Kidney epithelial cell (primary cell): Measurements from ENCODE around the gene BPIFA1. TPM values are rescaled to one million over a fixed set of nuclear protein-coding genes. Genes with fewer than 3 reads are reported as not detected.

Source experiments
- DNase-seq: peaks from one replicate; pipeline ENCODE4 v3.0.0-alpha.2; 2010; ENCODE audit warnings: low read depth
- H3K27me3 ChIP-seq: 2 replicates; pipeline ENCODE4 v1.6.0; 2011; ENCODE audit warnings: low read length; ENCODE audit not compliant: control insufficient read depth, insufficient read depth
- H3K36me3 ChIP-seq: 2 replicates; pipeline ENCODE4 v1.5.1; 2011; ENCODE audit warnings: low read length; ENCODE audit not compliant: control insufficient read depth, insufficient read depth
- H3K4me3 ChIP-seq: 2 replicates; pipeline ENCODE4 v1.5.1; 2011; ENCODE audit warnings: low read depth, mild to moderate bottlenecking, control low read depth, low read length
- total RNA-seq: library from RNA; depleted of rRNA; stranded (reverse); fragments of >200 nt; gene quantifications from 2 replicates; pipeline ENCODE4 v1.2.3, GENCODE V29; 2015
- TF ChIP-seq, protein P1 (sequence below): IDR thresholded peaks from 2 replicates; pipeline ENCODE4 v1.5.1; 2011; ENCODE audit warnings: mild to moderate bottlenecking, moderate library complexity, low read length, control low read depth, inconsistent platforms; ENCODE audit not compliant: insufficient read depth, poor library complexity, severe bottlenecking

BPIFA1 gene
- total RNA-seq, 1 donor from 2014 or later, result not detected

DNA sequence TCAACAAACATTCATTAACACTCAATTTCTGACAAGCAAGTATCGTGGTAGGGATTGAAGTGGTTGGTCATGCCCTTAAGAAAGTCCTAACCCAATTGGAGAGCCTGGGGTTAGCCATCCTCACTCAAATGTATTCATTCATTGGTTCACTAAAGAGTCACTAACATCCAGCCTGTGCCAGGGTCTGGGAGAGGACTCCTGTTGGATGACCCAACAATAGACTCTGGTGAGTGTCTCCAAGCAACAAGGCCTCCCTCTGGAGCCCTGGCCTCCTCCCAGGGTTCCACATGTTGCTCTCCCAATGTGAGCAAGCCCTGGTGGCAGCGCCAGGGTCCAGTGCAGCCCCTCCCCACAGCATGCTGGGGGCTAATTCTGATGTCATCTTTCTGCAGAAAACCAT, 18.7 kb upstream of the BPIFA1 start, which contains the start of gene BPIFA3:
BPIFA3 (plus strand) TSS at position 301 of the 400 bp plus-strand sequence. CDS start 185 bp downstream, outside the sequence.
- H3K36me3 ChIP-seq, result no peaks in the 10 kb centered on the region
- peaks cover 2% of the 10 kb centered on the region for H3K27me3 ChIP-seq
- no peak for DNase-seq
- TF ChIP-seq, protein P1, sequence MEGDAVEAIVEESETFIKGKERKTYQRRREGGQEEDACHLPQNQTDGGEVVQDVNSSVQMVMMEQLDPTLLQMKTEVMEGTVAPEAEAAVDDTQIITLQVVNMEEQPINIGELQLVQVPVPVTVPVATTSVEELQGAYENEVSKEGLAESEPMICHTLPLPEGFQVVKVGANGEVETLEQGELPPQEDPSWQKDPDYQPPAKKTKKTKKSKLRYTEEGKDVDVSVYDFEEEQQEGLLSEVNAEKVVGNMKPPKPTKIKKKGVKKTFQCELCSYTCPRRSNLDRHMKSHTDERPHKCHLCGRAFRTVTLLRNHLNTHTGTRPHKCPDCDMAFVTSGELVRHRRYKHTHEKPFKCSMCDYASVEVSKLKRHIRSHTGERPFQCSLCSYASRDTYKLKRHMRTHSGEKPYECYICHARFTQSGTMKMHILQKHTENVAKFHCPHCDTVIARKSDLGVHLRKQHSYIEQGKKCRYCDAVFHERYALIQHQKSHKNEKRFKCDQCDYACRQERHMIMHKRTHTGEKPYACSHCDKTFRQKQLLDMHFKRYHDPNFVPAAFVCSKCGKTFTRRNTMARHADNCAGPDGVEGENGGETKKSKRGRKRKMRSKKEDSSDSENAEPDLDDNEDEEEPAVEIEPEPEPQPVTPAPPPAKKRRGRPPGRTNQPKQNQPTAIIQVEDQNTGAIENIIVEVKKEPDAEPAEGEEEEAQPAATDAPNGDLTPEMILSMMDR, result no peak
- H3K4me3 ChIP-seq, result no peak within 1 kb of the TSS

DNA sequence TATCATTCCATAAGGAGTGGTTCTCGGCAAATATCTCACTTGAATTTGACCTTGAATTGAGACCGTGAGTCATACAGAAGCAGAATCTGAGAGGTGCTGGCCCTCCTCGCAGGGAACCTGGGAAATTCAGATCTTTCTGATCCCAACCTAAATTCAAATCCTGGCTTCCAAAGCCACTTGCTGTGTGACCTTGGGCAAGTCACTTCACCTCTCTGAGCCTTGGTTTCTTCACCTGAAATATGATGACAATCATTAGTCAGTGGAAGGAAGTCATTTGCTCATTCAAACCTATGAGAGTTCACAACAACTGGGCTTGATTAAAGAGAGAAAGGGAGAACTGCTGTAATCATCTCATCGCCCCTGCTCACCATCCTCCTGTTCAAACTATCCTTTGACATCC, 11.4 kb upstream of the BPIFA1 start:
- no peaks in the 10 kb centered on the region for H3K36me3 ChIP-seq
- H3K27me3 ChIP-seq, result no peaks in the 10 kb centered on the region
- DNase-seq, result no peak
- no peak overlapping the region for H3K4me3 ChIP-seq
- TF ChIP-seq, protein P1, result no peak

DNA sequence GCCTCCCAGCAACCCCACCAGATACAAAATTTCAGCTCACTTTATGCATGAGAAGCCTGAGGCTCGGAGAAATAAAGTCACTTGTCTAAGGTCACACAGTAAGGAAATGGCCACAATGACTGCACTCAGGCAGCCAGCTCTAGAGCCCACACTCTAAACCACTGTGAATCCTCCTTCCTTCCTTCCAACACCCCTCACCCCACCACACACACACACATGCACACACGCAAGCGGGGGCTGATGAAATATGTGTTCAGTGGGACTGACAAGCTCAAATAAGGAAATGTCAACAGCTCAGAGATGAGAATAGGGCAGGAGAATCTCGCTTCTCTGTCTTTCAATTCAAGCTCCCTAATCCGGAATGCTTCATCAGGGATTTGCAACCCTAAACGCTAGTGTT, 6.0 kb upstream of the BPIFA1 start:
- TF ChIP-seq, protein P1, result no peak
- Histone ChIP-seq H3K27me3 (peaks cover 2% of the 10 kb centered on the region), H3K4me3 (no peak overlapping the region), H3K36me3 (no peaks in the 10 kb centered on the region)
- DNase-seq, result no peak

DNA sequence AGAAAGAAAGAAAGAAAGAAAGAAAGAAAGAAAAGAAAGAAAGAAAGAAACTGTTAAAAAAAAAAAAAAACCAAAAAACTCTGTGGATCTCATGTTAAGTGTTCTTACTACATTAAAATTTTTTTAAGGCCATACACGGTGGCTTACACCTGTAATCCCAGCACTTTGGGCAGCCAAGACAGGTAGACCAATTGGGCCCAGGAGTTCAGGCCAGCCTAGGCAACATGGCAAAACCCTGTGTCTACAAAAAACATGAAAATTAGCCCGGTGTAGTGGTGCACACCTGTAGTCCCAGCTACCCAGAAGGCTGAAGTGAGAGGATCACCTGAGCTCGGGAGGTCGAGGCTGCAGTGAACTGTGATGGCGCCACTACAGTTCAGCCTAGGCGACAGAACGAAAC, 4.6 kb upstream of the BPIFA1 start:
- H3K36me3 ChIP-seq, result no peaks in the 10 kb centered on the region
- TF ChIP-seq, protein P1, result no peak
- H3K4me3 ChIP-seq, result no peak overlapping the region
- DNase-seq, result no peak
- peaks cover 2% of the 10 kb centered on the region for H3K27me3 ChIP-seq

DNA sequence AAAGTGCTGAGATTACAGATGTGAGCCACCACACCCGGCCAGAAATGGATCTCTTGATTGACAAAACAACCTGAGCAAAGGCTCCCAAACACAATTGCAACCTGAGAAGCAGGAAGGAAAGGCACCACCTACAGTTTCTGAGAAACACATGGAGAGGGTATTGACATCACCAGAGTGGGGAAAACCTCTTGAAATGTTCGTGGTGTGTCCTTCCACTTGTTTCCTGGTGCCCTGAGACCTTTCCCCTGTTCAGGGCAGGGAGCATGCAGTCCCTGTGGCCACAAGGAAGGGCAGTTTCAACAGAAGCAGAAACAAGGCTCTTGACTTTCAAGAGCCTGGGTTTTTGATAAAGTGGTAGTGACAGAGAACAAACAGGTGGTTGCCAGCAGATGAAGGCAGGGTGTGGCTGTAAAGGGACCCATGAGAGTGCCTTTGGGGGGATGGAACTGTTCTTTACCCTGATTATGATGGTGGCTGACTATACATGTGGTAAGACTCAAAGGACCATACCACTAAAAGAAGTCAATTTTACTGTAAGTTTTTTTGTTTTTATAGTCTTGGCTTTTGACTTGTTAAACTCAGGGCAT, 3.2 kb upstream of the BPIFA1 start:
- TF ChIP-seq, protein P1, result no peak
- Histone ChIP-seq H3K4me3 (no peak overlapping the region), H3K27me3 (peaks cover 2% of the 10 kb centered on the region)

More for the DNA sequence above, 3.2 kb upstream of the BPIFA1 start:
- H3K36me3 ChIP-seq, result no peaks in the 10 kb centered on the region
- DNase-seq, result no peak
